GM19193 (cell line): Measurements from ENCODE around the gene KIRREL3.

ENCODE experiments used
- POLR2A ChIP-seq: IDR thresholded peaks from 4 replicates; pipeline ENCODE4 v1.6.1; 2011; ENCODE audit not compliant: insufficient read depth, insufficient read length; ENCODE audit errors: extremely low read depth

The KIRREL3 gene

DNA sequence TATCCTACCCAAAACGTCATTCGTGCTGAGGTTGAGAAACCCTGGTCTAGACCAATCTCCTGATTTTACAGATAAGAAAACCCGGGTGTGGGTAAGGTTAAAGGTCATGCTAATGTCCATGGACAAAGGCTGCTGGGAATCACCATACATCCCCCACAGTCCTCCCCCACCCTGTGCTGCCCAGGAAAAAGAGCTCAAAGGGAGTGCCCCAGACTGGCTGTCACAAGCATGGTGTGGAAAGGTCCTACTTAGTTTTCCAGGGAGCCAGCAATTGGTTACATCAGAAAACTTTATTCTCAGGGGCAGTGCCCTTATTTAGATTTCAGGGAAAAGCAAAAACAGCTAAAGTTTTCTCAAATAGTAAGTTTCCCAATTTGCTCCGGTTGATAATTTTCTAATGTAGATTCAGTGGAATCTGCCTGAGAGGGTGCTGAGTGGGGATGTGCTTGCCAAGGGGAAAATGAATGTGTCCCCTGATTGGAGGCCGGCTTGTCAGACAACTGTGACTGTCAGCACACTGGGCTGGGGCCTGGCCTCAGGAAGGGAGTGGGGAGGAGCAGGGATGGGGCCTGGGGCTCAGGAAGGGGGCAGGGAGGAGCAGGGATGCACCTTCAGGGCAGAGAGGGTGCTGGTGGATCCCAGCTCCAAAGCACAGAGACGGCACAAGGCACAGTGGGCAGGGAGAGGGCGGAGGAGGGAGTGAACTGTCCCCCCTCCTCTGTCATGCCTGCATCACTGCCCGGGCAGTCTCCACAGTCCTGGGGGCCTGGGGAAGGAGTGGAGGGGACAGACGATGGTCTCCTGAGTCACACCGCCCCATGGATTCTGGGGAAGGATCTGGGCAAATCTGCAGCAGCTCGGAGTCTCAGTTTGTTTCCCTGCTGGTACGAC, 263.6 kb downstream of the KIRREL3 start:
- TF ChIP-seq POLR2A = no peak

DNA sequence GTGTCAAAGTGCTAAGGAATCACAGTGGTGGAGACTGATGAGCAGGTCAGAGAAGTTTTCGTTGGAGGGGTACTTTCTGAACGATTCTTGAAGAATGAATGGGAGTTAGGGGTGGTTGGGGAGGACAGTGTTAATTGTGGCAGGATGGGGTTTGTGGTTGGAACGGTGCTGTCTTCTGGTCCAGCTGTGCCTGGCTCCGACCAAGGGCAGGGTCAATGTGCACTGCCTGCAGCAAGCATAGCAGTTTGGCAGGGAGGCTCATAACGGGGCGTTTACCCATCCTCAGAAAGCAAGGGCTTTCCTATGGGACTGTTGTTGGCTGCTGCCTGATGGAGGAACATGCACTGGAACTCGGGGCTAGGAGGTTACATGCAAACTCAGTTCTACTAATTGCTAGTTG, 265.8 kb downstream of the KIRREL3 start:
- TF ChIP-seq POLR2A = no peak

DNA sequence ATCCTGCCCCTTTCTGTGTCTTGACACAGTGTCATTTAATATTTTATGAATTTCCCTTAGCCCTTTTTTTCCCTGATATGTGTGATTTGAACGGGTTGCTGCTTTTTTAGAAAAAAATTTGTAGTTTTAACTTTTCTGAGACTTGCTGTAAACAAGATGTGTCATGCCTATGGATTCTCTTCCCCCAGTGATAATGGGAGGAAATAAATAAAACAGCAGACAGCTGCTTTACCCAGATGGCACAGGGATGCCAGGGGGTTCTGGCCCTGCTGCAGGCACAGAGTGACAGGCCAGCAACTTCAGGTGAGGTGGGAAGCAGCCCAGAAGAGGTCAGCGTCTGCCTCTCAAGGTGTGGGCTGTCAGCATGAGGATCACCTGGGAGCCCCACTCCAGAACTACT, 266.9 kb downstream of the KIRREL3 start:
- no peak for TF ChIP-seq POLR2A

DNA sequence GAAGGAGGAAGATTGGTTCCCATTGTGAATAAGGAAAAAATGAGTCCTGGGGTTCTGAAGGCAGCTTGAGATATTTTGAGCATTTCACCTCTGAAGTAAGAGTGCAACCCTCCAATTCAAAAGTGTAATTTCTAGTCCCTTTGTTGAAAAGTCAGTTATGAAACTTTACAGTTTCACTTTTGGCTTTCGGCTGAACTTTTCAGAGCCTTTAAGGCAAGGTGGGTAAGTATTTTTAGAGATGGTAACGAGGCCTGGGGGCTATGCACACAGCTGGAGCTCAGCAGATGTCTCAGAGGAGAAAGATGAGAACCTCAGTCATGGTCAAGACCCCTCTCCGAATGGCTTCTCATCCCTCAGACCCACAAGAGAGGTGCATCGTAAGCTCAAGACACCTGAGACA, 267.6 kb downstream of the KIRREL3 start:
- no peak for TF ChIP-seq POLR2A

DNA sequence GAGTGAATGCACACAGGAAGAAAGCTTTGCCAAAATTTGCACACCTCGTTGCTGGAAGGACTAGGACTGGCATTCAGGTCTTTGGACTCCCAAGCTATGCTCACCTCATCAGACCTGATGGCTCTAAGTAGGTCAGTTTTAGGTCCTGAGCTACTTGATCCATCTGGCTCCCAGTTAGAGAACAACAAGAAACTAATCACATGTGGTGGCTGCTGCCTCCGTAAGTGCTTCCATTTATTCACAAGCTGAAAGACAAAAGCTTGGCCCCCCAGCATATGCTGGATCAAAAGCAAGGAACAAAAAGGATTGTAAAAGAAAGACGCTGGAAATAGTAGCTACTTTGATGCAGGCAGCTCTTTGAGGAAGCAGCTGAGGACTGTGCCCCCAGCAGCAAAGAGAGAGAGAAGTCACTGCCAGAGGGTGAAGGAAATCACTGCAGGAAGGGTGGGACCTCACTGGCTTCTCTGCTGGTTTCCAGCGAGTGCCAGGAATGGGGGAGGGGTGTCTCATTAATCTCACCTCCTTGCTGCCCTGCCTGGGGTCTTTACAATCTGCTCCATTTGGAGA, 268.9 kb downstream of the KIRREL3 start:
- TF ChIP-seq POLR2A = no peak

DNA sequence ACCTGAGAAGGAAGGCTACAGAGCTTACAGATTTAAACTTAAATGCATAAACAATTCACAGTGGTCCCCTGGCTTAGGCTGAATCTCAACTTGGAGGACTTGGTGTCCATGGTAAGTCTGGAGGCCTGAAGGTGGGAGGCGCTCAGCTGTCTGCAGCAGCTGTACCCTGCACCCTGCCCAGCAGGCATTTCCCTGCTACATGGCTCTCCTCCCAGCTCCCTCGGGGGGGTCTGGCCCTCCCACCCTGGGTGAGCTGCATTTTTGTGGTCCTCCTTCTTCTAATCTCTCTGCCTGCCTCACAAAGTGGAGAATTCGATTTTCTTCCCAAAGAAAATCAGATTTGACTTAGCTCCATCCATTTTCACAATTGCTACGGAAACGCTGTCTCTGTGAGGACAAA, 273.2 kb downstream of the KIRREL3 start:
- TF ChIP-seq POLR2A = no peak

DNA sequence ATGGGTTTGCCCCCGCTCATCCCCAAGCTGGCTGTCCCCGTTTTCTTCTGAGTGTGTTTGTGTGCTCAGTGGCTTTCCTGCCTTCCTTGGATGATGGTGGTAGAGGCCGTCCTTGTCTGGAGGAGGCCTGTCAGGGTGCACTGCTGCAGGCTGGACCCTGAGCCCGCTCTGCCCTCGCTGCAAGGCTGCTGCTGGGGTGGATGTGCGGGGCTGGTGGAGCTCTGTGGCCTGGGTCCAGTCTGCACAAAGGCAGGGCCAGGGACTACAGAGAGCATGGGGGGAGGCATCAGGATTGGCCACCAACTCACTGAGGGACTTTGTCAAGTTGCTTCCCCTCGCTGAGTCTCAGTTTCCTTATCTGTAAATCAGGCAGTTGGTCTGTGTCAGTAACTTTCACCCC, 275.0 kb downstream of the KIRREL3 start:
- no peak for TF ChIP-seq POLR2A

DNA sequence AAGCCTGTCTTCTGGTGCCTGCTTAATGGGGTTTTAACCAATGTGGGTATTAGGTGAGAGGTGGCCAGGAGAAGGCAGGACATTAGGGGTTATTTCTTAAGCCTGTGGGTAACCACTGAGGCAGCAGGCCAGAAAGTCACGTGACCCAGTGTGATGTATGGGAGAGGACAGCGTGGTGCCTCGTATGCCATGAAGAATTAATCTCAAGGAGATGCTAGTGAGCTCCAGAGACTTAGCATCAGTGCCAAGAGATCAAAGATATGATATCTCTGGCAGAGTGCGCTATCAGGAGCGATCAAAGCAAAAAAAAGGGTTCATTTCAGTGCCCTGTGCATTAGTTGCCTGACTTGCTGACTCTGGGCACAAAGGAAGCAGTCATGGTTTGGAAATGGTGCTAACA, 275.5 kb downstream of the KIRREL3 start:
- TF ChIP-seq POLR2A = no peak

DNA sequence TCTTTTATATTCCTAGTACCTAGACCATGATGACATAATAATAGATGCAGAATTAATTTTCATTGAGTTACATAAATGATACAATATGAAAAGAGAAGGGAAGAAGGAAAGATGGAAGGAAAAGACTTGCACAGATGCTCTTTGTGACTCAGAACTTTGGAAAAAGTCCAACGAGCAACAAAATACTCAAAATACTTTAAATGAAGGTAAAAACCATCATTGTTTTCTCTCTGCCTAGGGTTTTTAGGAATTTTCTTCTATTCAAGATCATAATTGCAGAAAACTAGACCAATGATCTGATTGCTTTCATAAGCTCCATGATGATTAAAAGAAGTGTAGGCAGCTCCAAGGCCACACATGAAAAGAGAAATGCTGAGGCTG, 276.9 kb downstream of the KIRREL3 start:
- no peak for TF ChIP-seq POLR2A

DNA sequence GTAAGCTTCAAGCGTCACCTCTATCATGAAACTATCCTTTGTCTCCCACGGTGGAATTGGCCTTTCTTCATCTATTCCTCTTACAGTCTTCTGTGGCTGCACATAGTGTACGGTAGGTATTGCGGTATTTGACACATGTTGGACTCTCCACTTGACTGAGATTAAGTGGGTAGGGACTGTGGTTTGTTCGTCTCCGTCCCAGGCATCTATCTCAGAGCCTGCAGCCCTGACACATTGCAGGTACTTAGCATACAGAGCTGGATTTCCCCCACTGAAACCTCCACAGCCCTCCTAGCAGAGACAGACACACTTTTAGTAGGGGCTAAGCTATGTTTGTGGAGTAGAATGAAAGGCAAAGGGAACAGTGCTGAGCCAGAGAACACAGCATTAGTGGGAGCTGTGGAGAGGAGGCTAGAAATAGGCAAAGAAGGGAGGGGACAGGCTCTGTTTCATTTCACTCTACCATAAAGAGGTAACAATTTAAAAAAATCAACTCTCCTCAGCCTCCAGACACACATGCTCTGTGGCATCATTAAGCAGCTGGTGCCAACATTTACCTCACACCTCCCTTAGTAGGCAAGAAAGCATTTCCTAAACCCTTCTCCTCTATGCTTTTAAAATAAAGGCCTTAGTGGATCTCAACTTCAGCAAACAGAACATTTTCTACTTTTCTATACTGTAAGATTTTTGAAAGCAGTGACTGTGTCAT, 277.5 kb downstream of the KIRREL3 start:
- no peak for TF ChIP-seq POLR2A

DNA sequence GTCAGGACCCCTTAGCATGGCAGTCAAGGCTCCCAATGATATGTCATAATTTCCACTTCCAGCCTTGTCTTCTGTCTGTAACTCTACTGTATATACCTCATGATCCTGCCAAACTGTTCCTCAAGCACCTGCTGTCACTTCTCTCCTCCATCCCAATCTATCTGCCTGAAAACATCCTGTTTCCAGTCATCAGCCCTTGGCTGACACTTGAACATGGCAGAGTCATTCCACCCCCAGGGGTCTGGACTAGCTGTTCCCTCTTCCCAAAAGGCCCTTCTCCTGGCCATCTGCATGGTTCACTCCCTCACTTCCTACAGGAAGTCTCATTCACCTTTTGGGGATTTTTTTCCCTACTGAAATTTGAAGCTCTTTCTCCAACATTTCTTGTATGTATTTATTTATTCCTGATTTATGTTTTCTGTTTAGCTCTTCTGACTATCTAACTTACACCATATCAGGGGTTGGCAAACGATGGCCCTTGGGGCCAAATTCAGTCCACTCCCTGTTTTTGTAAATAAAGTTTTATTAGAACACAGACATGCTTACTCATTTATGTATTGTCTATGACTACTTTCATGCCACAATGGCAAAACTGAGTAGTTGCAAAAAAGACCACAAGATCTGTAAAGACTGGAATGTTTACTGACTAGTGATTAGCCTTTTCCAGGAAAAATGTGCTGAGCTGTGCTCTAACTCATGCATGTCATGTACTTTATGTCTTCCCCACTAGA, 278.4 kb downstream of the KIRREL3 start:
- no peak for TF ChIP-seq POLR2A

DNA sequence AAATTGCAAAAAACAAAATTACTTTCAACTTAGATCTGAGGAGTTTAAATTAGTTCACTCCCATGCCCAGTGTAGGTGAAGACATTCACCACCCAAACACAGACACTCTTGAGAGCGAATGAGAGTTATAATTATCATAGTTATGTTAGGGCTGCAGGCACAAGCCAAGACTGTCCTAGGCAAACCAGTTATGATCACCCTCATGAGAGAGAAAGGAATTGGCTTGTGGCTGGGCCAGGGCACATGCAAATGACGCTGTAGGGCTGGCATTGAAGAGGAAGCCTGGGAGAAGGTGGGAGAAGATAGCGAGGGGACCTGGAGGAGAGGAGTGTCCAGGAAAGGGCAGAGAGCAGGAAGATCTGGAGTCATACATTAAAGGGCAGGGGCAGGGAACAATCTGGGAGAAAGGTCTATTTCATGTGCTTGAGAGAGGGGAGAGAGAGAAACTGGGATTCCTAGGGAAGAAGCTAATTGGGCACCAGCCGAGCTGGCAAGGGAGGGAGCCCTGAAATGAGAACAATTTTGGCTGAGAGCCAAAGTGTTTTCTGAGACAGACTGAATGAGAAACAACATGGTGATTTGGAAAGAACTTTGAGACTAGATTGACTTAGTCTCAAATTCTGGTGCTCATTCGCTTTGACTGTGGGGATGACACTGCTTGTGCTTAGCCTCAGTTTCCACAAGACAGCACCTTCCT, 279.9 kb downstream of the KIRREL3 start:
- no peak for TF ChIP-seq POLR2A

DNA sequence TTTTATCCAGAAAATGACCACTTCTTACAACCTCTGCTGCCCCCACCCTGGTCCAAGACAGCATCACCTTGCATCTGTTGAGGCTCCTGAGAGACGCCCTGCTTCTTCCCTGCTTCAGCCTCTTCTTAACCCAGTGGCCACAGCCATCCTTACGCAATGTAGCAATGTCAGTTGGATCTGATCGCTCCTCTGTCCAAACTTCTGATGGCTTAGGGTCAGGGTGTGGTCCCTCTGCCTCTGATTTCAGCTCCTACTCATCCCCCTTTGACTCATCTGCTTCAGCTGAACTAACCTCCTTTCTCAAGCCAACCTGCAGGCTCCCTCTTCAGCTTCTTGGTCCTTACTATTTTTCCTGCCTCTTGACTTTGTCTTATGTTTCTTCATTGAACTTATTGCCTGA, 280.8 kb downstream of the KIRREL3 start:
- TF ChIP-seq POLR2A = no peak

DNA sequence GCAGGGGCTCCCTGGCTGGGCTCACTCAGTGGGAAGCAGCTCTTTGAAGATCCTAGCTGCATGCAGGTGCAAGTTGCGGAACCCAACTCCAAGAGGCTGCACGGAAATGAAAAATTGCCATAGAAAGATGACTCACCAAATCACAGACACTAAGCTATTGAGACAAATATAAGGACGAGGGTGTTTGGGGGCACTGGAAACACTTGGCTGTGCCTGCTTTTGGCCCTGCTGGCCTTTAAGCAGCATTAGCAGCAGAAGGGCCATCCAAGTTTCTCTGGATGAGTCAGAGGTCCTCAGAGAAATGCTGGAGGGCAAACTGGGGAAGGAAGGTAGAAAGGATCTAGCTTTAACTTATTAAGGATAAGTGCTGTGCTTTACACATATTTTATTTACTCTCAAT, 282.3 kb downstream of the KIRREL3 start:
- no peak for TF ChIP-seq POLR2A
